Measurements from ENCODE around the gene LOXL4. TPM values are rescaled to one million over a fixed set of nuclear protein-coding genes. Genes with fewer than 3 reads are reported as not detected.

Gene LOXL4
- total and polyA plus RNA-seq, 12 donors: 0.61 to 14.4 (median 3.4) TPM

- WGBS, 4 donors: 19 to 31% (median 25%) methylated on average over 4 to 5 of the region's 5 CpGs
- H3K4me3 ChIP-seq: no peak overlapping the region
- no peaks in the 10 kb centered on the region for H3K4me1 ChIP-seq (replicated peaks in 1 of 2)
- H3K36me3 ChIP-seq (replicated peaks in 1 of 2): no peaks in the 10 kb centered on the region
- H3K9me3 ChIP-seq (replicated peaks in 1 of 3): no peaks in the 10 kb centered on the region
- DNase-seq: no peak
- no peak overlapping the region for H3K27ac ChIP-seq
- intact Hi-C loops (cut with DNase I): no loop called here
- H3K27me3 ChIP-seq: no peaks in the 10 kb centered on the region
- TF ChIP-seq POLR2A (IDR thresholded peaks at IDR 0.05) (no peak), CTCF (IDR thresholded peaks at IDR 0.05) (no peak)
Observed at GRCh38 chr10:98295907-98296306, 27.9 kb upstream of the LOXL4 start.

DNA sequence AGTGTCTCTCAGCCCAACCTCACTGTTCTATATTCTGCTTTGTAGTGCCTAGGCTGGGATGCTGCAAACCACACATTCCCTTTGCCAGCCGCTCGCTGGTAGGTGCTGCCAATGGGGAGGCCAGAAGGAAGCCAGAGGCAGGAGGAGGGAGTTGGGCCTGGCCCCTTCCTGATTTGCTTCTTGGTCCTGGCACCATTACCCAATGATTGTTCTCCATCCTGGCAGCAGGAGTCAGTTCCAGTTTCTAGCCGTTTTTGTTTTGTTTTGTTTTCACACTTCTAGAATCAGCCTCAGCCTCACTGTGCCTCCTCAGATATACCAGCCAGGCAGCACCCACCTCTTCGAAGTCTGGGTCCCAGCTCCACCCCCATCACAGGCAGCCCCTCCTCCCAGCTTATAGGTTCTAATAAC, 27.4 kb upstream of the LOXL4 start:
- Histone ChIP-seq H3K4me3 (no peak overlapping the region), H3K4me1 (replicated peaks in 1 of 2) (no peaks in the 10 kb centered on the region), H3K36me3 (replicated peaks in 1 of 2) (no peaks in the 10 kb centered on the region), H3K27me3 (no peaks in the 10 kb centered on the region), H3K9me3 (replicated peaks in 1 of 3) (no peaks in the 10 kb centered on the region), H3K27ac (no peak overlapping the region)
- 49 to 63% (median 59%) methylated on average over 4 of the region's 4 CpGs for WGBS, 4 donors
- TF ChIP-seq POLR2A (IDR thresholded peaks at IDR 0.05) (no peak), CTCF (IDR thresholded peaks at IDR 0.05) (no peak)
- peak in 1 of 7 donors; percentile 16 for DNase-seq
- intact Hi-C loops (cut with DNase I): no loop called here

GRCh38 chr10:98294270-98294627, 26.3 kb upstream of the LOXL4 start:
- Histone ChIP-seq H3K9me3 (replicated peaks in 1 of 3) (no peaks in the 10 kb centered on the region), H3K27ac (peak overlapping the region in 1 of 5 donors; percentile 44), H3K4me3 (no peak overlapping the region), H3K27me3 (no peaks in the 10 kb centered on the region), H3K36me3 (replicated peaks in 1 of 2) (no peaks in the 10 kb centered on the region), H3K4me1 (replicated peaks in 1 of 2) (no peaks in the 10 kb centered on the region)
- intact Hi-C loops (cut with DNase I): no loop called here
- DNase-seq: no peak
- 67 to 85% (median 77%) methylated on average over 2 to 3 of the region's 3 CpGs for WGBS, 4 donors
- TF ChIP-seq CTCF (IDR thresholded peaks at IDR 0.05): no peak
- no peak for TF ChIP-seq POLR2A (IDR thresholded peaks at IDR 0.05)

GRCh38 chr10:98293550-98294269, 25.7 kb upstream of the LOXL4 start:
- no peak overlapping the region for H3K4me3 ChIP-seq
- H3K9me3 ChIP-seq (replicated peaks in 1 of 3): no peaks in the 10 kb centered on the region
- 59 to 73% (median 67%) methylated on average over 5 to 8 of the region's 8 CpGs for WGBS, 4 donors
- no peaks in the 10 kb centered on the region for H3K36me3 ChIP-seq (replicated peaks in 1 of 2)
- no peak for TF ChIP-seq CTCF (IDR thresholded peaks at IDR 0.05)
- TF ChIP-seq POLR2A (IDR thresholded peaks at IDR 0.05): no peak
- DNase-seq: peak in 2 of 7 donors; percentile 37 to 59
- intact Hi-C loops (cut with DNase I): no loop called here
- H3K27me3 ChIP-seq: no peaks in the 10 kb centered on the region
- no peaks in the 10 kb centered on the region for H3K4me1 ChIP-seq (replicated peaks in 1 of 2)
- peak overlapping the region in 2 of 5 donors; percentile 34 to 78 for H3K27ac ChIP-seq
